Measurements from ENCODE around the gene FAM124B.
A peak's percentile ranks its signal among the peaks of the same experiment; 100 is the strongest.

FAM124B gene

GRCh38 chr2:224379986-224380385 lies 21.9 kb downstream of the FAM124B start:
- no peak for FAIRE-seq

GRCh38 chr2:224379172-224379571 lies 22.7 kb downstream of the FAM124B start:
- FAIRE-seq, result no peak

- no peak for FAIRE-seq
Observed at GRCh38 chr2:224378701-224379097, 23.2 kb downstream of the FAM124B start.

GRCh38 chr2:224377751-224378700 lies 23.9 kb downstream of the FAM124B start:
- no peak for FAIRE-seq

GRCh38 chr2:224372641-224373040 lies 29.3 kb downstream of the FAM124B start:
- no peak for FAIRE-seq

- no peak for FAIRE-seq
Observed at GRCh38 chr2:224369028-224369632, 32.8 kb downstream of the FAM124B start.

GRCh38 chr2:224366267-224366844 lies 35.6 kb downstream of the FAM124B start:
- FAIRE-seq, result no peak

- FAIRE-seq, result no peak
Observed at GRCh38 chr2:224365331-224365730, 36.6 kb downstream of the FAM124B start.

- FAIRE-seq, result no peak
Observed at GRCh38 chr2:224363281-224363680, 38.6 kb downstream of the FAM124B start.

- no peak for FAIRE-seq
Observed at GRCh38 chr2:224362094-224362493, 39.8 kb downstream of the FAM124B start.

GRCh38 chr2:224360801-224361251 lies 41.1 kb downstream of the FAM124B start:
- no peak for FAIRE-seq

- no peak for FAIRE-seq
Observed at GRCh38 chr2:224359569-224359968, 42.3 kb downstream of the FAM124B start.

GRCh38 chr2:224357098-224357901 lies 44.6 kb downstream of the FAM124B start:
- peak; percentile 18 for FAIRE-seq

- no peak for FAIRE-seq
Observed at GRCh38 chr2:224354632-224355211, 47.2 kb downstream of the FAM124B start.

GRCh38 chr2:224350703-224351102 lies 51.2 kb downstream of the FAM124B start:
- no peak for FAIRE-seq

- FAIRE-seq, result no peak
Observed at GRCh38 chr2:224349396-224349795, 52.5 kb downstream of the FAM124B start.

GRCh38 chr2:224347176-224348051 lies 54.5 kb downstream of the FAM124B start:
- no peak for FAIRE-seq

- FAIRE-seq, result no peak
Observed at GRCh38 chr2:224345492-224345891, 56.4 kb downstream of the FAM124B start.

- no peak for FAIRE-seq
Observed at GRCh38 chr2:224343226-224343625, 58.7 kb downstream of the FAM124B start.

GRCh38 chr2:224335991-224336390 lies 65.9 kb downstream of the FAM124B start:
- no peak for FAIRE-seq

- FAIRE-seq, result no peak
Observed at GRCh38 chr2:224334726-224335125, 67.2 kb downstream of the FAM124B start.
